Endothelial cell of umbilical vein (primary cell): ENCODE measurements around the gene GPR176.

Experiments used
- CTCF ChIP-seq, 2 donors: IDR thresholded peaks; 1 replicate in 1 of 2; 2 replicates in 1 of 2; pipeline ENCODE4 v1.5.1; 2011; ENCODE audit warnings: low read length in 2 of 2, mild to moderate bottlenecking in 2 of 2, moderate library complexity in 2 of 2, control low read depth in 1 of 2, inconsistent platforms in 1 of 2, low read depth in 1 of 2; ENCODE audit not compliant: insufficient read depth in 1 of 2; ENCODE audit errors: extremely low read depth in 1 of 2
- EZH2 ChIP-seq: IDR thresholded peaks from 2 replicates; pipeline ENCODE4 v1.6.1; 2012; ENCODE audit warnings: borderline replicate concordance, low read depth, mild to moderate bottlenecking, moderate library complexity, low read length, inconsistent platforms; ENCODE audit not compliant: severe bottlenecking
- FOS ChIP-seq: IDR thresholded peaks from 2 replicates; pipeline ENCODE4 v1.6.1; 2011; ENCODE audit warnings: mild to moderate bottlenecking, low read length, moderate library complexity, borderline replicate concordance; ENCODE audit not compliant: insufficient read depth
- MAX ChIP-seq: IDR thresholded peaks from 2 replicates; pipeline ENCODE4 v1.6.1; 2011; ENCODE audit not compliant: insufficient read depth, insufficient read length
- MYC ChIP-seq: IDR thresholded peaks from one replicate; pipeline ENCODE4 v1.6.1; 2011; ENCODE audit warnings: mild to moderate bottlenecking, low read depth, low read length
- POLR2A ChIP-seq: IDR thresholded peaks from 2 replicates; pipeline ENCODE4 v1.6.1; 2012; ENCODE audit warnings: low read depth, mild to moderate bottlenecking, control low read depth, low read length
- POLR2AphosphoS5 ChIP-seq: IDR thresholded peaks from 2 replicates; pipeline ENCODE4 v1.6.1; 2012; ENCODE audit warnings: low read depth, mild to moderate bottlenecking, control low read depth, low read length, moderate library complexity; ENCODE audit not compliant: insufficient read depth

- TF ChIP-seq CTCF (IDR thresholded peaks at IDR 0.05; ENCODE audit: extremely low read depth in 1 of 2, insufficient read depth in 1 of 2, low read depth in 1 of 2, low read length in 2 of 2) (no peak), EZH2 (no peak), MYC (no peak), POLR2A (no peak), POLR2AphosphoS5 (no peak), FOS (no peak), MAX (no peak)
Observed at GRCh38 chr15:39885099-39885777, 34.8 kb downstream of the GPR176 start.
